ENCODE results near the gene GLS2.
"Not testable (repeated sequence)": the region's sequence is repeated elsewhere in the genome, so short reads cannot be mapped to it uniquely, and the experiment has no call there.

DNA sequence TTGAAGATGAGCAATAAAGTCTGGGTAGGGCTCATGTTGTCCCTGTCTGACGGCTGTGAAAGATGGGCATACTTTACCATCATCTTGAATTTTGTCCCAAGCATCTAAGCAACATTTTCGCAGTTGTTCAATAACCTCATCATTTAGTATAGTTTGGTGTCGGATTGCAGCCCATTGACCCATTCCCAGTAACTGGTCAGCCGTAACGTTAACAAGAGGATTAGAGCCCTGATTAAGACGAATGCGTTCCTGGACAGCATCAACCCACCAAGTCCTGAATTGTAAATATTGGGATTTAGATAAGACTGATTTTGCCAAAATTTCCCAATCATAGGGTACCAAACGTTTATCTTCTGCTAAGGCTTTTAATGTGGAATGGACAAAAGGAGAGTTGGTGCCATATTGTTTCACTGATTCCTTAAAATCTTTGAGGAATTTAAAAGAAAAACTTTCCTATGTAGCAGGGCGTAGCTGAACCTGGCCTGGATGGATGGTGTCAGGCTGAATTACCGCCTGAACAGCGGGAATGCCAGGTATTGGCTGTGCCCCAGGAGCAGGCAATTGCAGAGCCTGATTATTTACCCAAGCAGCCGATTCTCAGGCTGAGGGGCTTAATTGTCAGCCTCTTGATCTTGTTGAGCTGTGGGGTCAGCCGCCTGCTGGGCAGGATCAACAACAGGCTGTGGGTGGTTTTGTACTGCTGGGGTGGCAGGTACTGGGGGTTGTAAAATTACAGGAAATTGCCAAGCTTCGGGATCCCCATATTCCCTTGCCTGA is 10.4 kb upstream of the GLS2 start:
- TF ChIP-seq, protein P1, sequence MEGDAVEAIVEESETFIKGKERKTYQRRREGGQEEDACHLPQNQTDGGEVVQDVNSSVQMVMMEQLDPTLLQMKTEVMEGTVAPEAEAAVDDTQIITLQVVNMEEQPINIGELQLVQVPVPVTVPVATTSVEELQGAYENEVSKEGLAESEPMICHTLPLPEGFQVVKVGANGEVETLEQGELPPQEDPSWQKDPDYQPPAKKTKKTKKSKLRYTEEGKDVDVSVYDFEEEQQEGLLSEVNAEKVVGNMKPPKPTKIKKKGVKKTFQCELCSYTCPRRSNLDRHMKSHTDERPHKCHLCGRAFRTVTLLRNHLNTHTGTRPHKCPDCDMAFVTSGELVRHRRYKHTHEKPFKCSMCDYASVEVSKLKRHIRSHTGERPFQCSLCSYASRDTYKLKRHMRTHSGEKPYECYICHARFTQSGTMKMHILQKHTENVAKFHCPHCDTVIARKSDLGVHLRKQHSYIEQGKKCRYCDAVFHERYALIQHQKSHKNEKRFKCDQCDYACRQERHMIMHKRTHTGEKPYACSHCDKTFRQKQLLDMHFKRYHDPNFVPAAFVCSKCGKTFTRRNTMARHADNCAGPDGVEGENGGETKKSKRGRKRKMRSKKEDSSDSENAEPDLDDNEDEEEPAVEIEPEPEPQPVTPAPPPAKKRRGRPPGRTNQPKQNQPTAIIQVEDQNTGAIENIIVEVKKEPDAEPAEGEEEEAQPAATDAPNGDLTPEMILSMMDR (IDR thresholded peaks at IDR 0.05), result not testable (repeated sequence)
- not testable (repeated sequence) for TF ChIP-seq POLR2A (IDR thresholded peaks at IDR 0.05)
